ENCODE measurements around the gene RNF44.
"Not testable (repeated sequence)": the region's sequence is repeated elsewhere in the genome, so short reads cannot be mapped to it uniquely, and the experiment has no call there.

RNF44 gene

DNA sequence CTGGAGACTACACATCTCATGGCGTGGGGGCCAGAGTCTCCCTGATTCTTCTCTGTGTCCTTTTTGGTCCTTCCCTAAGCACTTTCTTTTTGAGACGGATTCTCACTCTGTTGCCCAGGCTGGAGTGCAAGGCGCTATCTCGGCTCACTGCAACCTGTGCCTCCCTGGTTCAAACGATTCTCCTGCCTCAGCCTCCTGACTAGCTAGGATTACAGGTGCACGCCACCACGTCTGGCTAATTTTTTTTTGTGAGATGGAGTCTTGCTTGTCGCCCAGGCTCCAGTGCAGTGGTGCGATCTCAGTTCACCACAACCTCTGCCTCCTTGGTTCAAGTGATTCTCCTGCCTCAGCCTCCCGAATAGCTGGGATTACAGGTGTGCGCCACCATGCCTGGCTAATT is 13.7 kb upstream of the RNF44 start:
- DNase-seq = not testable (repeated sequence)

DNA sequence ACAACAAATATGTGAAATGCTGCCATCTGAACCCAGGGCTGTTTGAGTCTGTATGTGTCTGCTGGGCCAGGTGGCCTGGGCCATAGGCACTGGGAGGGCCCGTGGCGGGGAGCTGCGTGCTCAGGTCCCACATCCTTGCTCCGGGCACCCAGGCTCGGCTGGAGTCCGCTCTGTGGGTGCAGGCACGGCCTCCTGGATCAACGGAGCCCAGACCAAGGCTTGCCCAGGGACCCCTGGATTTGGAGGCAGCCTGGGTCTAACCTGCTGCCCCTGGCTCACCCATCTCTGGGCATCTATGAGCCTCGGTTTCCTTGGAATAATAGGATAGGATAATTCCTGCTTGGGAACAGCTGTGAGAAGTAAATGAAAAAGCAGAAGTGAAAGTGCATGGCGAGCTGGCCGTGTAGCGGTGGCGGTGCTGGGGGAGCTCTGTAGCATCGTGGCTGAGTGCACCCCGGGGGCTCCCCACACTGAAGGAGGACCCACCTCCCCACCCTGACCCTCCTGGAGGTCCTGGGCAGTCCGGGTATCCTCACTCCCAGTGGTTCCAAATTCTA is 13.2 kb upstream of the RNF44 start:
- DNase-seq = no peak

DNA sequence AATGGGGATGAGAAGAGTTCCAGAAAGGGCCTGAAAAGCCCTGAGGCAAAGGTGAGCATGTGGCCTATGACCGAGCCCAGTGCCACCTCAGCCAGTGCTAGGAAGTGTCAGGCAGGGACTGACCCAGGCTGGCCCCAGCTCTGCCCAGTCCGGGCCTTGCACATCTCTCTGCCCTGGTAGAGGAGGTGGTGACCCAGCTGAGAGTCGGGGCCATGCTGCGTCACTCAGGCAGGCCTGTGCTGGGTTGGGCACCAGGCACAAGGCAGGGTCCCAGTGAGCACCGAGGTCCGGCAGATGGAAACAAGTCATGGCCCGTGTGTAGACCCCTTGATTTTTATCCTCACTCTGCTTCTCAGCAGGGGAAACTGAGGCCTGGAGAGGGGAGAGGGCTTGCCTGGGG is 12.7 kb upstream of the RNF44 start:
- no peak for DNase-seq

DNA sequence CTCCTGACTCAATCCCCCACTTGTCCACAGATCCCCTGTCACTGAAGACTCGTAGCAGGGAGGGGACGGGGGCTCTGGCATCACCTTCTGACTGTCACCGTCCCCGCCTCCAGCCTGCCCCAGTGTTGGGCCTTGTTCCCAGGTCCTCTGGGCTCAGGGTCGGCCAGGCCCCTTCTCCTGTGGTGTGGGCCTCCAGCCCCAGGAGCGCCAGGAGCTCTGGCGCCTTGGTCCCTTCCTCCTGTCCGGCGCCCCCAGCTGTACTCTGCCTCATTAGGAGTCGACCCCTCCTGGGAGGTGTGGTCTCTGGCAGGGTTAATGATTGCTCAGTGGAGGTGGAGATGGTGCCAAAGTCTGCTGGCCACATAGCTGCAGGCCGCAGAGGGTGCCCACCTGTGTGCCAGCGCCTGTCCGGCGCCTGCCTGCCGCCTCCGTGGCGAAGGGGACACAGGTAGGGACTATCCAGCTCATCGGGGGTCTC is 11.8 kb upstream of the RNF44 start, which contains the start of gene CDHR2:
TSS of gene CDHR2 (plus strand) at position 376 of the 478 bp plus-strand sequence. CDS start 16,011 bp downstream, outside the sequence.
- no peak for DNase-seq

DNA sequence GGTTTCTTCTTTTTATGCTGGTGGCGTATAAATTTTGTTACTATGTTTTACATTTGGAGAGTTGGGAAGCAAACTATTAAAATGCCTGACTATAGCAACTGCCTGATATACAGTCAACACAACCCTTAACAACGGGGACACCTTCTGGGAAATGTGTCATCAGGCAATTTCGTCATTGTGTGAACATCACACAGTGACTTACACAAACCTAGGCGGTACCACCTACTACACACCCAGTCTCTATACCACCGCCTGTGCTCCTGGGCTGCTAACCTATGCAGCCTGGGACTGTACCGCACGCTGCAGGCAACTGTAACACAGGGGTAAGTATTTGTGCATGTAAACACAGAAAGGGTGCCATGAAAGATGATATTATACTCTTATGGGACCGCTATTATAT is 10.6 kb upstream of the RNF44 start:
- no peak for DNase-seq

DNA sequence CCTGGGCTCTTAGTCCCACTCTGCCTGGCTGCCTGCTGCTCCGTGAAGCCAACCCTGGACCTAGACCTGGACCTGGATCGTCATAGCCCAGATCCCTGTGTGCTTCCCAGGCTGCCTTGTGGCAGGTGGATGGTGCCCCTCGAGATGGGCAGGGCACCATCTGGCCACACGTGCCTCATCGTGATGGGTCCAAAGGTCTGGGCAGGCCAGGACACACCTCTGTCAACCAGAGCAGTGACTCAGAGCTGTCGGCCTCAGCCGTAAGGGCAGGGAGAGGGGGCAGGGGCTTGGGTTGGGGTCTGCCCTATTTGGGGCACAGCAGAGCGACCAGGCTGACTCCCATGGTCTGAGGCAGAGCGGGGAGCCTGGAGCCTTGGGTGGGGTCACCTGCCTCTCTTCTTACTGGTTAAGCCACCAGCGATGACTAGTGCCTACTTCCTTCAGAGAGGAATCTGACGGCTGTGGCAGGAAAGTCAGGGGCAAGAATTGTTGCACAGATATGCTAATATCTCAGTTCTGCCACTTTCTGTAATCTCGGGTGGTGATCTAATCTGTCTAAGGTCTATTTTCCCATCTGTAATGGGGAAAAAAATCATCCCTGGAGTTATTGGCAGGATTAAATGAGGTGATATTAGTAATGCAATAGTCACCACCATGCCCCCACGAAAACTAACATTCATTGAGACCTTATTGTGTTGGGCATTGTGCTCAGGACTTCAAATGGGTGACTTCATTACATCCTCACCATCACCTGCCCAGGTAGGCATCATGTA is 8.7 kb upstream of the RNF44 start:
- DNase-seq = no peak

DNA sequence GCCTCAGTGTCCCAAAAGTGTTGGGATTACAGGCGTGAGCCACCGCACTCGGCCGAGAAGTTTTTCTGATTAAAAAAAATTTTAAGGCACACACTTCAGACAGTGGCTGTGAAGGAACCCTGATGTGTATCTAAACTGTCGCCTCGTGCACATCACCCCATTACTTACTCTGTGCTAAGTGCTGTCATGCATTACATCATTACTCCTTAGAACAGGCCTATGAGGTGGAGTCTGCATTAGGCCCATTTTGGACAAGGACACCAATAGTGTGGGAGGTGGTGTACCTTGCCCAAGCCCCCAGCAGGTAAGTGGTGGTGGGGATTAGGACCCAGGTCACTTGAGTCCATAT is 8.2 kb upstream of the RNF44 start:
- DNase-seq = no peak

DNA sequence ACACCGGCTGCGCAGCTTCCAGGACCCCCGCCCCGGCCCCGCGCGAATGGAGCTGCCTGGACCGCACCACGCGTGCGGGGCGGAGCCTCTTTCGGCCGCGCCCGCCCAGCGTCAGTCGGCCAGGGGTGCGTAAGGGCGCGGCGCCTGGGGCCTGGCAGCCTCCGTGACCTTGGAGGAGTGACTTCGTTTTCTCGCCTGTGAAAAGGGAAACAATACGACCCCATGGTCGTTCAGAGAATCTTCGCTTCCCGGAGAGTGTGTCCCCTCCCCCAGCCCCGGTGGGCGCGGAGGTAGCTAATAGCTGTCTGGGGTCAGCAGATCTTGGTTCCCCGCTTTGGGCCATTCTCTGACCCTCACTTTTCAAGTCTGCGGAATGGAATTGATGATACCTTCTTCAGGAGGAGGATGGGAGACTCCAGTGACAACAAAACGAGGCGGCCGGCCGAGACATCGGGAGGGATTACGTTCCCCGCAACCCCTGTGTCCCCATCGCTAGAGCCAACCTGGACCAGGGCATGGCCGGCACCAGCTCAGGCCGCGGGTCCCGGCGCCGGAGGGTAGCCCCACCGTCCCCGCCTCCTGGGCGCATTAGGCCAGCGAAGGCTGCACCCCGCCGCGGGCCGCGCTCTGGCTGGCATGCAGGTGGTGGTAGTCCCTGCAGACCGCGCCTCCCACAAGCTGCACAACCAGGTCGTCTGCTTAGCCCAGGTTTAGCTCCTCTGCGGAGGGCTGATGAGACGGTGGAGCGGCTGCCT is 6.4 kb upstream of the RNF44 start:
- DNase-seq = peak; percentile 49

DNA sequence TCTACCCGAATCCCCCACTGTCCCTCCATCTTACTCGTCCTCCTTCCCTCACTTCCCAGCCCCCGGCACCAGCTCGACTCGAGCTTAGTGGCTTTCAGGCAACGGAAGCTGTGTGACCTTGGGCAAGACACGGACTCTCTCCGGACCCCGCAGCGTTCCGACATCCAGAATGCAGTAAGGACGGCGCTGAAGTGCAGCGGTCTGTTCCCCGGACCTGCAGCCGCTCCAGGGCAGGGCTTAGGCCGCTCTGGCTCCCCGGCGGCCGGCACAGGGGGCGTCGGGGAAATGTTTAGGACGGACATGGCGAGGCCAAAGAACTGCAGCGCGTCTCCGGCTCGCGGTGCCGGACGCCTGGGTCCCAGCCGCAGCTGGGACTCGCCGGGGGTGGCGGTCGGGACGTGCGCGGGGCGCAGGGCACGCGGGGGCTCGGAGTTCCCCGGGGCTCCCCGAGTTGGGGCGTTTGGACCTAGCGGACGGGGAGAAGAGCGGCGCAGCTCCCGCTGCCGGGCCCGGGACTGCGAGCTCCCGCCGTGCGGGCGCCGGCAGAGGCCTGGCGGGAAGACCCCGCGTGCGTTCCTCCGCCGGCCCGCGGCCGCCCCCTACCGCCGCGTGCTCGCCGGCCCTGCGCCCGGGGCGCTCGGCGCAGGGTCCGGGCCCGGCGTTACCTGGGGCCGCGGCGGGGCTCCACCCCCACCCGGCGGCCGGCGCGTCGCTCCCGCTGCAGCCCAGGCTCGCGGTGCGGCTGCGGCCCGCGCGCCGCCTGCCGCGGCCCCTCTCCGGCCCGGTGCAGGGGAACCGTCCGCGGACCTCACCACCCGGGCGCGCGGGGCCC is 5.6 kb upstream of the RNF44 start:
- peak; percentile 18 for DNase-seq

DNA sequence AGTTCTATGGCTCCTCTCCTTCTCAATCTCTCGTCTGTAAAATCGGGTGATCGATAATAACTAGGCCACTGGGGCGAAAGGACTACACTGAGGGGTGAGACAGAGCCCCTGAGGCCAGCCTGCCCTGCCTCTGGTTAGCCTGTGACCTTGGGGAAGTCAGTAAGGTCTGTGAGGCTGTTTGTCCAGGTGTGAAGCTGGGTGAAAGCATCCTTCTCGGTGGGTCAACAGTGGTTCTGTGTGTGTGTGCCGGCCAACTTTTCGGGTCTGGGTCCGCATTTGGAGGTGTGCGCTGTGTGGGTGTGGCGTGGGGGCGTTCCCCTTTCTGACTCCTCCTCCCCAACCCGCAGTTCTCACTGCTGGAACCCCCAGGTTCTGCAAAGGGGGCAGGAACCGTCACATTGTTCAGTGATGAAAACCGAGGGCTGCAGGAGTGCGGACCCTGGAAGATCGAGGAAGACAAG is 5.0 kb upstream of the RNF44 start:
- DNase-seq = peak; percentile 32

DNA sequence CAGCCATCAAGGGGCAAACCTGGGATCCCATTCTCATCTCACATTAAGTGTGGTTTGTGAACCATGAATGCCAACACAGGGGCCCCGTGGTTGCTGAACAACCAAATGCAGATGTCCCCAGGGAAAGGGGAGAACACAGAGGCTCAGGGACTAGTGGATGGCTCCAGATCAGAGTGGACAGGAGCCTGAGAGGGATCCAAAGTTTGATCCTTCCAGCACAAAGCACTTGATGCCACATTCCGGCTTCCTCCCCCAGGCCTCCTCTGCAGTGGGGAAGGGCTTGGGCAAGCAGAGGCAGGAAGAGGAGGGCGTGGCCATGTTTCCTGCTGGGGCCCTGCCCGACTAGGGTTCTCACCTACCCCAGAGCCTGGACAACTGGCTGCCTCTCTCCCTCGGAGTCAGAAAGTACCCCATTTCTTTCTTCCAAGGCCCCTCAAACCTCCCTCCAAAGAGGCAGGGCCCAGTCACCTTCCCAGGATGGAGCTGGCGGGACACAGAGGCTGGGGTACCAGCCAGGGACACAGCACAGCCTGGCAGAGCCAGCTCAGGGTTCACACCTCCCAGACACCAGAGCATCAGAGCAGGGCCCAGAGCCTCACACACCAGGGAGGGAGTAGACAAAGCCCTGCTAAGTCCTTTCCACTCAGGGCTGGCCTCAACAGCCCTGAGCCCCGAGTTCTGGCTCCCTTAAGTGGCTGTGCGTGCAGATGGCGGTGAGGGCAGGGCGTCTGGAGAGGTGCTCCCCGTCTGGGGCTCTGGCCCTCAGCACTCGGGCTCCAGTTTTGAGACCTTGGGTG is 4.3 kb upstream of the RNF44 start:
- DNase-seq = peak; percentile 48

DNA sequence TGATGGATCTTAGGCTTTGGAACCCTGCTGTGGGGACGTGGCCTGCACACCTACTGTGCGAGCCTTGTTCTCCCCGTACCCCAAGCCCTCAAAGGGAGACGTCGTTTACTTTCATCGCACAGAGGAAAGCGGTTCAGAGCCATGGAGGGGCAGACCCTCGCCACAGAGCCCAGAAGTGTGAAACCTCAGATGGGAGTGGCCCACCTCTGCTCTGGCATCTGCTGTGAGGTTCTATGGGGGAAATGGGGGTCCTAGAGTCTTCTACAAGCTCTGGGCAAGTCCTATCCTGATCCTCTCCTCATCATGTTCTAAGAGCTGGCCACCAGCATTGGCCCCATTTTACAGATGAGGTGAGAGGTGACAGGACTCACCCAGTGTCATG is 3.7 kb upstream of the RNF44 start:
- DNase-seq = no peak

DNA sequence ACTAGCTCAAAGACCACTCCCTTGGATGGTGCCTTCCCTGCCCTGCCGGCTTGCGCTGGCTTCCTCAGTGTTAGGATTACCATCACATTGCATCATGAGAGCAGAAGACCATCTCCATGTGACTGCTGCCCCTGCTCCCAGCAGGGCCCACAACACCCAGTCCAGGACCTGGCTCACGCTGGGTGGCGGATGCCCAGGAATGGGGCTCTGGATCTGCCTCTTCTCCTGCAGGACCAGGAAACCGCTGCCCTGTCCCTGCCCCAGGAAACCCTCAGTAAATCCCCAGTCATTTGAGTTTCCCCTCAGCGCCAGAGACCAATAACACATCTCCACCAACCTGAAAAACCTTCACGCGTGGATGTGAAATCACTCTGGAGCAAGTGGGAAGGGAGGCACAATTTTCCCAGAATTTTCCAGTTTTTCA is 3.3 kb upstream of the RNF44 start:
- no peak for DNase-seq

DNA sequence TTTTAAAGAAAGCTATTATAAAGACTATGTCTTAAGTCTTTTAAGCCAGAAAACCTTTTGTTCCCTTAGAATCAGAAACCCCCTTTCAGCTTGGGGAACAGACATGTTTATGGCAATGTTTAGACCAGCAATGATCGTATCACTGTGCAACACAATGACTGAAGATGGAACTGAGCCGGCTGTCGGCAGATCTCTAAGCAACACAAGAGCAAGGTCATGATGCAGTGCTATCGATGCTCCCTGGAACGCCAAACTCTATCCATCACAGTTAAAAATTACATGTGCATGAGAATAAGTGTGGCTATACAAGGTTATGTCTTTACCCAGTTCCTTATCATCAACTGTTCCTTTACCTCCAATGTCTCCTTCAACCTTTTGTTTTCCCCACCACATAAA is 1.8 kb upstream of the RNF44 start:
- no peak for DNase-seq

DNA sequence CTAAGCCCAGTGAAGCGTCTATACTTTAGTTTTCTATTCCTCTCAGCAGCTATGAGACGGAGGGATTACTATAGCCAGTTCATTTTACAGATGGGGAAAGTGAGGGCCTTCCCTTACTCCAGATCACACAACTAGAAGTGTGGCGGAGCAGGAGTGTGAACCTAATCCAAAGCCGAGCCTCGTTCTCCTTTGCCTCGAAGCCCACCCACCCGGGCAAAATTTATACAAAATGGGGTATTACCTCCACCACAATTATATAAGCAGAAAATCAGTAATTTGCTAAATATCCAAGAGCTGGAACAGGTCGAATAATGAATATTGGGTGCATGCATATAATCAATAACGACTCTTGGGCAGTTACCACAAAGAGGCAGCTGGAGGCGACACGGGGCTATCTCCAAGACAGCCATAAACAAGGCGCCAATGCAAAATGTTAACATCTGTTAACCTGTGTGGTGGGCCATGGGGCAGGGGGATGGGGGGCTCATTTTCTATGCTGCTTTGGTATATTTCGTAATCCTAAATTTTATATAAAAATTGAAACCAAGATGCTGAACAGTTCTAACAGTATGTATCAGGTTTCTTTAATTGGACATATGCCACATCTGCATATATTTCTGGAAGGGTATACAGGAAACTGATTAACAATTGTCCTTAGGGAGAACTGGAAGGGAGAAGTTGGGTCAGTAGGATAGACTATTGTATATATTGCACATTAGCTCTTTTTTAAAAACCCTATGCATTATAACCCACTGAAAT is 1.2 kb upstream of the RNF44 start:
- DNase-seq = no peak

DNA sequence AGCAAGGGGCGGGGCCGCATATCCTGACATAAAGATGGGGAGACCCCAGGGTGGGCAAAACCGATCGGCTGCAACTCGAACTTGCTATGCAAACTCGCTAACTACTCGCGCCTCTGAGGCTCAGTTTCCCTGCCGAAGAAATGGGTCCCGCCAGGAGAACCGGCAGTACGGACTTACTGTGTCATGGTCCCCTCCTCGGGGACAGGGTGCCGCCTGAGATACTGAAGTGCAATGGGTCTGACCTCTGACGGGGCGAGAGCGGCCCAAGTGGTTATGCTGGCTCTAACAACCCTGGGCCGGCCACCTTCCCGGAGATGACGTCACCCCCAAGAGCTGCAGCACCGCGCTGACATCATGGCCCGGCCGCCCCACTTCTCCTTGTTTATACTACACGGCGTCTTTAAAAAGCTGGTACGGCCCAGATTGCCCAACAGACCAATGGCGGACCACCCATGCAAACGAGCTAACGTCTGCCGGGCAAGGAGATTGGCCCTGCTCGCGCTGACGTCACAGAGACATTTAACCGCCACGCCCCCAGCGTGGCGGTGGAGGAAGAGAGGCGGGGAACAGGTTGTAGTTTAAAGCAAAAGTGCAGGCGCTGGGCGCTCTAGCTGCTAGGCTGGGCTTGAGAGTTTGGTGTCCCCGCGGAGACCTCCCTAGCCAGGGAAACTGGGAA is 490 bp upstream of the RNF44 start:
- DNase-seq = peak; percentile 95

DNA sequence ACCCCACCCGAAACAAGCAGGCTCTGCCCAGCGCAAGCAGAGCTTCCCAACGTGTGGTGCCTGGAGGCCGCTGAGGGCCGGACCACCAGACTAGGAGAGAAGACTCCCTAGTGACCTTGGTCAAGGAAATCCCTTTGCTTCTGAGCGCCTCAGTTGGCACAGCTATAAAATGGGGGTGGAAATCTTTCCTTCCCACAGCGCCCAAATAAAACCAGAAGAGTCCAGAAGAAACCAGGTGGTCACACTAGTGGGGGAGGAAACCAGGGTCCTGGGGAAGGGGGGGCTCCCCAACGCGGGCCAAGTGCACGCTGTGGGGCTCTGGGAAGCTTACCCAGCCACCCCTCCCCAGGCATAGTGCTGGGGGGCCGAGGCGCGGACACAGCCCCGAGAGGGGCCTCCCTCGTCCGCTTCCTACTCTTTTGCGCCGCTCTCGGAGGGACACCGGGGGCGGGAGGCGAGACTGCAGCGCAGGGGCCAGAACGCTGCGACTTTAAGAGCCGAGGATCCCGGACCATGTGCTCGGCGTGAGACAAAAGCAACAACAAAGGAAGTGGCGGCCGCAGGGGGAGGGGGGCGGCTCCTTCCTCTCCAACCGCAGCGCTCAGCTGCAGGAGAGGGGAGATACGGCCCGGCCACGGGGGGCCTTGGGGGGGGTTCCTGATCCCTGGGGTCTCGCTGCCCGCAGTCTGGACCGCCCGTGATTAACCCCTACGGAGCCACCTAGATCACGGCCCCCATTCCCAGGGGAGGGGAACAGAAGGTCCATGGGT is 885 bp downstream of the RNF44 start:
- peak; percentile 69 for DNase-seq

DNA sequence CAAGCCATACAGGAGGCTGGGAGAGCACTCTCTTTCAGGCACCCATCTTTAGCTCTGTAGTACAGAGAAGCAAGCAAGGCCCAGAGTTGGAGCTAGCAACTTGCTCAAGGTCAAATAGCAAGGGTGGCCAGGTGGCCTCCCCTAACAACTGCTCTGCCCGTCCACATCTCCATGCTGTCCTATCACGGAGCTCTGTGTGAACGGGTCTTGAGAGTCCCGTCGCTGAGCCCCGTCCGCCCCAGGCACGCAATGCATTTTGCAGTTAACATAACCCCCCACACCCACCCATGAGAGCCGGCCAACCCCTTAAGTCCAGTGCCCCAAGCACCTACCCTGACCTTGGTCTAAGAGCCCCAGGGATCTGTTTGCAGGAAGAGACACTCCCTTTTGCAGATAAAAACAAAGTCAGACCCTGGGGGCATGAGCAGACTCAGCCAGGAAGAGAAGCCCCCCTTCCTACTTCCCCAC is 1.5 kb downstream of the RNF44 start:
- no peak for DNase-seq

DNA sequence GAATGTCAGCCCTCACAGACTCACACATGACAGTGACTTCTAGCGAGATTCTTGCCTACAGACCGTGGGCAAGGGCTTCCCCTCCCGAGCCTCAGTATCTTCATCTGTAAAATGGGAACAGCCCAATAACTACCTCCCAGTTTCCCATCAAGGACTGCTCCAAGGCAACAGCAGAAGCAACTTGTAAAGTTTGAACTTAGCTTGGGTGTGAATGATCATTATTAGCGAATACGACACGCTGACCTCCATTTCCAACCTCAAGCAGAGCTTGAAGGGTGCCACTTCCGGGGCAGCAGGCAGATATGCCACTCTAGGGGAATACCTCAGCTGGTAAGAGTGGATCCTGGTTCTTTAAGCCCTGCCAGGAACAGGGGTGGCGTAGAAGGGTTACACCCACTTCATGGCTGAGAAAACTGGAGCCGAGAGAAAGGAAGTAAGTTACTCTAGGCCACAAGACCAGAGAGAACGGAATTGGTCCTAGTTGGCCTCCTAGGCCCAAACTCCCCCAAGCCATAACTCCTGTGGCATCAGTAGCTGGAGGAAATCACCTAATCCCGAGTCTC is 2.0 kb downstream of the RNF44 start:
- DNase-seq = no peak
